HG02763 (cell line): ENCODE data around the gene CBX4.
"Not testable (repeated sequence)": the region's sequence is repeated elsewhere in the genome, so short reads cannot be mapped to it uniquely, and the experiment has no call there.

Experiments used
- ATAC-seq: cut with Tn5 transposase; IDR thresholded peaks from one replicate; pipeline ENCODE4 v1.9.1; 2021; ENCODE audit warnings: mild to moderate bottlenecking, moderate library complexity; ENCODE audit not compliant: unreplicated experiment

The CBX4 gene

DNA sequence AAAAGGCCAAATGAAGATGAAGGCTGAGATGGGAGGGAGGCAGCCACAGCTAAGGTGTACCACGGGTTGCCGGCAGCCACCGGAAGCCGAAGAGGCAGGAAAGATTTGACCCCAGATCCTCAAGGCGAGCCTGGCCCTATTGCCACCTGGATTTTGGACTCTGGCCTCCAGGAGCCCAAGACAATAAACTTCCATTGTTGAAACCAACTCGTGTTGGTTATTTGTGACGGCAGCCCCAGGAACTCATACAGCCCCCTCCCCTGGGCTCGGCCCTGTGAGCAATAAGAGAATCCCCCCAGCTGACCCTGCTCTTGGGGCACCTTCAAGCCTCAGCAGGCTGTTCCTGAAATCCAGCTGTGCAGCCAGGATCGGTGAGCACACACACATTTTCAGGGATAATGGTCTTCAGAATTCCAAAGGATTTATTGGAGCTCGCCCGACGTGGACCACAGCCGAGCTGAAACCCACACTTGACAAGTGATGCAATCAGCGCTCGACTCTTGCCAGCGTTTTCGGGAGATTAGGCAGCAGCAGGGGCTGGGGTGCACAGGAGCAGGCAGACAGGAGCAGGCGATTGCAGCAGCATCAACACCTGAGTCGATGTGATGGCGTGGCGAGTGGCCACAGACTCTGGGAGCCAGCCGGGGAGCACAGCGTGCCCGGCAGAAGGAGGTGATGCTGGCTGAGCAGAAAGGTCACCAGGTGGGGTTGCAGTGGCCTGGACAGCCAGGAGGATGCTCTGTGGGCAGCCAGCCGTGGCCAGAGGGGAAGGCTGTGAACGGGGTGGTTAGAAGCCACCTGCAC is 22.4 kb upstream of the CBX4 start:
- no peak for ATAC-seq

DNA sequence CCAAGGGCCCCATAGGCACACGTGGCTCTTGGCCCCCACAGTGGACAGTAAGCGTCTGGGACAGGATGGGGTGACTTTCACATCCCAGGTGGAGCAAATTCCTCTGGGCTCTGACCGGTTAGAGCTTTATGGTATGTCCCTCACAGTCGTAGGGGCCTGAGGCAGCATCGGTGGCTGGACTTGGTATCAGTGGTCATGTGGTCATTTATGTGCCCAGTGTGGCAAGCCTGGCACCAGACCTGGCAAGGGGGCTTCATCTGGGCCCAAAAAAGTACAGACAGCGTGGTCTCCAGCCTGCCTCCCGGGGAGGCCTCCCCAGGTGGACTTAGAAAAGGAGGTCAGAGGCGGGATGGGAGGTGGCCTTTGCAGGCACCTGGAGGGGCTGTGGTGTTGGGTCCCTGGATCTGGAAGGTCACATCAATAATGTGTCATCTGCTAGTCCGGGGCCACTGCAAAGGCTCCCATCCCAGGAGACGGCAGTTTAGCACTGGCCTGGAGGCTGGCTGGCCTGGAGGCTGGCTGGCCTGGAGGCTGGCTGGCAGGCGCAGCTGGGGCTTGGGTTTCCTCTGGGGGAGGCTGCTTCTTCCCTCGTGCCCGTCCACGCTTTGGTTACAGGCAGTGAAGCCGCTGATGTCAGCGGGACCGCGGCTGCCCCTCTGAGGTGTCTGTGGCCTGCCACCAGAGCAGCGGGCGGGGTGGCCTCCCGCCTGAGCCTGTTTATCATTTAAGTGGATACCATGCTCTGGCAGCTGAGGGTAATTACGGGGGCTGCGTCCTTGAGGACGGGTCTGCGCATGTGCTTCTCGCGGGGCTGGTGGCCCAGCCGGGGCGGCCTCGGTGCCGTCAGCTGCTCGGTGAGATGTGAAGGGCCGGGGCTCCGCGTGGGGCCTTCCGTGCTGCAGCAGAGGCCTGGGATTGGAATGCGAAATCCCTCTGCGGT is 20.7 kb upstream of the CBX4 start:
- ATAC-seq = no peak

DNA sequence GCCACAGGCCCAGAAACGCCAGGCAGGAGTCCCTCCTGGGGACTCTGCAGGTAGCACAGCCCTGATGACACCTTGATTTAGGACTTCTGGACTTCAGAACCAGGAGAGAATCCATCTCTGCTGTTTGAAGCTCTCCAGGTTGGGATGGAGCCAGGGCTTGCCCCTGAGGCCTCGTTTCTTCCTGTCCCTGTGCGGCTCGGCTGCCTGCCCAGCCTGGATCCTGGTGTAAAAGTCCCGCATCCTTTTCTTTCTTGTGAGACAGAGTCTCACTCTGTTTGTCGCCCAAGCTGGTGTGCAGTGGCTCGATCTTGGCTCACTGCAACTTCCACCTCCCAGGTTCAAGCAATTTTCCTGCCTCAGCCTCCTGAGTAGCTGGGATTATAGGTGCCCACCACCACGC is 17.9 kb upstream of the CBX4 start:
- no peak for ATAC-seq

DNA sequence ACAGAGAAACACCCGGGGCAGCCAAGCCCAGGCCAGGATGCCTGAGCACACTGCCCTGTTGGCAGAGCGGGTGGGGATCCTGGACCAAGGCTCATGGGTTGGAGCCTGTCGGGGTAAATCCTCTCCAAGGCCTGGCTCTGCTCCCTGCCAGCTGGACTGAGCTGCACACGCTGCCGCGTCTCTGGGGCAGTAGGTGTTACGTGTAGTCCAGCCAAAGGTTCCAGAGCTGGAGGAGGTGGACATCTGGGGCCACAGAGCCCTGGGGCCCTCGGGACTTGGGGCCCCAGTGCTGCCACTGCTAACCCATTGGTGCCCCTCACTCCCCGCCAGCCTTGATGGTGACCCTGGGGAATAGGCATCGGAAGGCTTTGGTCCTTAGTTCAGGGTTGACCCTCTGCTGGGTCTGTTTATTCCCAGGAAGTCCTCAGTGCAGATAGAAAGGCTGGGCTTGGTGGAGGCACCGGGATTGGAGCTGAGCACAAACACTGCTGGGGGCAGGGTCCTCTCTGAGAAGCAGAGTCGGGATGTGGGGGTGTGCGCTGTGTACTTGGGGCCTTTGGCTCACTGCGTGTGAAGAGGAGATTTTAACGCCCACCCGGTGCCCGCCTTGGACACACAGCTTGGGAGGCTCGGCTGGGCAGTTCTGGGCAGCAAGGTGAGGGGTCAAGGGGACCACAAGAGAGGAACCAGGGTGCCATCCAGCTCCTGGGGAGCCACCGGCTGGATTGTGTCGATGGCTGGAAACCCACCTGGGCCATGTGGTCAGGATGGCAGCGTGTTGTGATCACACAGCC is 16.3 kb upstream of the CBX4 start:
- ATAC-seq = no peak

DNA sequence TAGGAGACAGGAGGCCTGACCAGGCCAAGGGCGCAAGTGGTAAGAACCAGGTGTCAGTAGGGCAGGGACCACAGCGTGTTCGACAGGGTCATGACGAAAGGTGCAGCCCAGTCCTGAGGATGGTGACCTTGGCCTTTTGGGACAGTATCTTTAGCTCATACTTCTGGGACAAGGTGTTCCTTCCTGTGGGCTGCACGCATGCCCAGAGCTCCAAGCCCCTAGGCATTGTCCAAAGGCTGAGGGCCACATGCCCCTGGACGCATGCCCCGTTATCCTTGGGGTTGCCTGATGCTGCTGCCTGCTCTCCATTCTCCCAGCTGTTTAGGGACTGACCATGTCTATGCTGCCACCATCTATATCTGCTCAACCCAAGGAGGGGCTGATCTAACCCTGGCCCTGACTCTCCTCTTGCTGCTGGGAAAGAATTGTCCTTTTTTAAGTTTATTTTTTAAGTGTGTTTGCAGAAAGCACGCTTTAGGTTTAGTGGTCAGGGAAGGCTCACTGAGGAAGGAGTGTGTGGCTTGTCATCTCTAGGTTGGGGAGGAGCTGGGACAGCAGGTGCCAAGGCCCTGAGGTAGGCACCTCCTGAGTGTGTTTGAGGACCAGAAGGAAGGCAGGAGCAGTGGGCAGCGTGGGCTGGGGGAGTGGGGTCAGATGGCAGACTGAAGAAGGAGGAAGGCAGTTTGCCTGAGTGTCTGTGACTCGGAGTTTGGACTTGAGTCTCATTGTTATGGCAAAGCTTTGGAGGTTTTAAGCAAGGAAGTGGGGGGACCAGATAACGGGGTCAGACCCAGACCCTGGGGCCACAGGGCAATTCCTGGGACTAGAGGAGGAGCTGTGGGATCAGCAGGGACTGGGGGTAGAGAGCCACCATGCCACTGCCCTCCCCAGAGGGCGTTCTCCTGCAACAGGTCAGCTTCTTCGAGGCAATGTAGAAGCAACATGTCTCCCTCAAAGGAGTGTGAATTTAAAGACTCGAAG is 15.1 kb upstream of the CBX4 start:
- ATAC-seq = no peak

DNA sequence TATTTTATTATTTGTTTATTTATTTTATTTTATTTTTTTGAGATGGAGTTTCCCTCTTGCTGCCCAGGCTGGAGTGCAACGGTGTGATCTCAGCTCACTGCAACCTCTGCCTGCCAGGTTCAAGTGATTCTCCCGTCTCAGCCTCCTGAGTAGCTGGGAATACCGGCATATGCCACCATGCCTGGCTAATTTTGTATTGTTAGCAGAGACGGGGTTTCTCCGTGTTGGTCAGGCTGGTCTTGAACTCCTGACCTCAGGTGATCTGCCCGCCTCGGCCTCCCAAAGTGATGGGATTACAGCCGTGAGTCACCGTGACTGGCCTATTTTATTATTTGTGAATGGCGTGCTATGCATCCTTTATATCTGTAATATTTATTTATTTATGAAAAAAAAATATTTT is 13.9 kb upstream of the CBX4 start:
- ATAC-seq = not testable (repeated sequence)

DNA sequence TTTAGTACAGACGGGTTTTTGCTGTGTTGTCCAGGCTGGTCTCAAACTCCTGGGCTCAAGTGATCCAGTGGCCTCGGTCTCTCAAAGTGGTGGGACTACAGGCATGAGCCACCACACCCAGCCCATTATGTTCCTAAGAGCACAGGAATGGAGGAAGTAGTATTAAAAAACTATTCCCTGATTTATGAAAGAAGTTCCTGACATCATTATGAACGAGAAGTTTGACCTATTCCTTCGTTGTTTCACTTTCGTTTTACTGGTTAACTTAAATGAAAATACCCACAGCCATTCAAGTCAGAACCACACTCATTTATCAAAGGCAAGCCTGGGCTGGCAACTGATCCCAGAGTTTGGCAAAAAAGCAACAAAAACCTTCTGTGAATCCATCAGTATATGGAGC is 13.5 kb upstream of the CBX4 start:
- ATAC-seq = no peak

DNA sequence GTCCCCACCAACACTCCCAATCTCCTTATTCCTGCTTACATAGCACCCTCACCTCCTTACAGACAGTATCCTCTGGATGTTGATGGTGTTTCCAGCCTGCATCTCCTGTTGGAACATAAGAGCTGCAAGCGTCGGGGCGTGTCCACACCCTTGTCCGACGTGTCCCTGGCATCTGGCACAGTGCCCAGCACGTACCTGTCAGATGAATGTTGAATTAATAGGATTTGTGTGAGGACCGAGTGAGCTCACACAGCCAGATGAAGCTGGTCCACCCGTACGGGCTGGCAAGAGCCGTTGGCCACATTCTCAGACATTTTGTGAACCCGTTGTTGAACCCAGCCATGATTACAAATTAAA is 12.2 kb upstream of the CBX4 start:
- ATAC-seq = no peak

DNA sequence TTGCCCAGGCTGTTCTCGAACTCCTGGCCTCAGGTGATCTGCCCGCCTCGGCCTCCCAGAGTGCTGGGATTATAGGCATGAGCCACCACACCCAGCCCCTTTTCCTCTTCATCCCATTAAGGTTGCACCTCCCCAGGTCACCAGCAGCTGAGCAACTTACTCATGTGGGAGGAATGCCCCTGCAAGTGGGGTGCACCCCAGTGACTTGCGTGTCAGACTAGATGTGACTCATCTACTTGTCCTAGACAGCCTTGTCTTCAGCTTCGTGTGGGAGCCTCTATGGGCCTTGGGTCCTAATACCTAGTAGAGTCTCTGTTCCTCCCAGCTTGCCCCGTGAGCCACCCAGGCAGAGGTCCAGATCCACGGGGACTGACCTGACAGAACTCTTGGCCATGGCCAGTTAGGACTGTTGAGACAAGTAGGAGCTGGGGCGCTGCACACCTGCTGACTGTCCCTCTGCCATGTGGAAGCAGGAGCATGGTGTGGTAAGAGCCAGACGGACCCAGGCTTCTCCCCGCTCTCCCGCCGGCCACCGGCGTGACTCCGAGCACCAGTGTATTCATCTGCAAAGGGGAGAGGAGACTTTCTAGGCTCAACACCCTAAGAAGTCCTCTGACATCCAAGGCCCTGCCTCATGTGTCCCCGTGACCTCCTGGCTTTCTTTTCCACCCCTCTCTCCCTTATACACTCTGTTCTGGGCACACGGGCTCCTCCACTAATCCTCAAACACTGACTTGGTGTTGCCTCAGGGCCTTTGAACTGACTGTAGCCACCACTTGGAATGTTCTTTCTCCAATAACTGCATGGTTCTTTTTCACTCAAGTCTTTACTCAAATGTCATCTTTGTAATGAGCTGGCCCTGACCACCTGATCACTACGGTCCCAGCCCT is 11.6 kb upstream of the CBX4 start:
- ATAC-seq = no peak

DNA sequence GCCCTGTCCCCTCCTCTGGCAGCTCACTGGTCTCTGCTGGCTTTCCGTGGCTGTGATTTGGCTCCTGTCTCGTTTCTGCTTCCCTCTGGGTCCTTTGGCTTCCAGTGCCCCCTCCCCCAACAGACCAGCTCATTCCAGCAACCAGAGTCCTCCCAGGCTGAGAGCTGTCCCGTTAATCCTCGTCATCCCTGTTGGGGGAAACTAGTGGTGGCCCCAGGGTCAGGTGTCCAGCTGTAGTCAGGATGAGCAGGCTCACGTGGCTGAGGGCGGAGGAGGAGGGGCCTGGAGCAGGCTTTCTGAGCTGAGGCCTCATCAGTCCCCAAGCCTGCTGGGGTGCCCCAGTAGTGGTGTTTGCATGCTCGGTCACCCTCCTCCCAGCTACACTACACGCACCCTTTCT is 10.7 kb upstream of the CBX4 start:
- no peak for ATAC-seq

DNA sequence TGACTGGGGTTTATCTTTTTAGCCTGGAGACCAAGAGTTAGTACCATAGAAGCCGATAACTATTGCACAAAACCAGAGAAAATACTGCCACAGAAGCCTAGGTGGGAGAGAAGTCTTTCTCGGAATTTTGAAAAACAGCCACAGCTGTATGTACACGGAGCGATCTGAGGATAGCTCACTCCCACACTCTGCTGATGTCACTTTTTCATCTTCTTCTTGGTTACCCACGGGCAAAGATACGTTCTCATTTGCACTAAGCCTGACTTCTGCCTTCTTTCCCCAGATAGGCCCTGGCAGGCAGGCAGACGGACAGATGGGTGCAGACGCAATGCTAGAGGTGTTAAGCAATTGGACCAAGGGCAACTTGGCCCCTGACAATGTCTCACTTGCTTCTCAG is 9.1 kb upstream of the CBX4 start:
- no peak for ATAC-seq

DNA sequence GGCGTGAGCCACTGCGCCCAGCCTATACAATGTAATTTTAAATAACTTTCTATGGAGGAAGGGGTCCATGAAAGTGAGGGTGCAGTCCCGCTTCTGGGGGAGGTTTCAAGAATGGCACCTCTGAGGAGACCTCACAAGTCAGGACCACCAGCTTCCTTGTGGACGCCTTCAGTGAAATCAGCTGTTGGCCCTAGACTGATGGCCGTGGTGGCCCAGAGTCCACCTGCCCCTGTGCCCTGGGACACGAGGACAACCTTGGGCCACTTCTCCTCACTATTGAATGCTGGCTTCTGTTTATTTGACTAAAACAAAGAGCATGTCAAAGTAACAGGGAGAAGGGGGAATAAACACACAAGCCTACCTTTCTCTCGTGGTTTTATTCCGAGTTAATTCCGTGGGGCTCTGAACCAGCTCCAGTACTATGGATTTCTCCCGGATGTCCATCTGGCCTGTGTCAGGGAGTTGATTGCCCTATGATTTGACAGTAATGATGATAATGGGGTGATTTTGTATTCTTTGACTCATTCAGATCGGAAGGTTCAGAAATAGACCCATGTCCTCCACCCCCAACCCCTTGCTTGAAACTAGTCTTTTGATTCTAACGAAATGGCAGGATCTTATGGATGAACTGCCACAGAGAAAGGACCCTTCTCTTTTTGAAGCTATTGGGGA is 8.6 kb upstream of the CBX4 start:
- ATAC-seq = no peak

DNA sequence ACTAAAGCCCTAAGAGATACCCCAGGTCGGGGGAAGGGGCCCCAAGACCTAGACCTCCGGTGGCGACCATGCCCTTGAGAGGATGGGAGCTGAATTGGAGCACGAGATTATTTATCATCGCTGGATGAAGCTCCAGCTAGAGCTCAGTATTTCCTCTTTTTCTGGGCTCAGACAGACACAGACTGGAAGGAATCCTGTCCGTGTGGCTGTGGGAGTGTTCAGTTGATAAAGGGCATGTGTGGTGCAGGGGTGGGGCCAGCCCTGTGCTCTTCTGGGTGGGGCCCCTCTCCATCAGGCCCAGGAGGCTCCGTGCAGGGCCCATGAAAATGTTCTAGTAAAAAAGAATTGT is 6.3 kb upstream of the CBX4 start:
- no peak for ATAC-seq

DNA sequence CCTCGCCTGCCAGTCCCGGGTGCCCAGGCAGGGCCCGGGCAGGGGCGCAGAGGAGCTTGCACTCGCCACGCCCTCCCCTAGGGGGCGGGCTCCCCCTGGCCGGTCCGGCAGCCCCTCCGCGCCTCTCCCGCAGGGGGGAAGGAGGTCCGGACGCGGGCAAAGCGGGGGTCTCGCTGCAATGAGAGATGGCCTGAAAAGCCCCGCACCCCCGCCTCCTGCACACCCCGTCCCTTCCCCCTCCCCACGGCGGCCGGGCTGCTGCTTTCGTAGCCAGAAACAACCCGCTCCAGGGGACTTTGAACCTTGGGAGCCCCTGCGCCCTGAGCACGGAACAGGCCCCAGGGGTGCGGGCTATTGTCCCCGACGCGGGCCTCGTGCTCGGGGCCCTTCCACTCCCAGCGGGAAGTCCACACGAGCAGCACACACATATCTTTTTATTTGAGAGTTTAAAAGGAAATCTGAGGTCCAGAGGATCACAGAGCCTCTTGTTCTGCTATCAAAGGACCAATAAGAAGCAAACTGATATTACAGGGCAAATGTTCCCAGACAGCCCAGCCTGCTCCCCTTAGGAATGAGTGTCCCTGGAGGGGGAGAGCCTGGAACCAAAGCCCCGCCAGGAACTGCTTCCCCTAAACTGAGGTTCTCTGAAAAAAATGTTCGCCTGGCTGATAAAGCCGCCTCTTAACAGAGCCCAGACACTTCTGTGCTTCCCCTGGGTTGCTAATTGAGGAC is 5.8 kb upstream of the CBX4 start:
- ATAC-seq = no peak

DNA sequence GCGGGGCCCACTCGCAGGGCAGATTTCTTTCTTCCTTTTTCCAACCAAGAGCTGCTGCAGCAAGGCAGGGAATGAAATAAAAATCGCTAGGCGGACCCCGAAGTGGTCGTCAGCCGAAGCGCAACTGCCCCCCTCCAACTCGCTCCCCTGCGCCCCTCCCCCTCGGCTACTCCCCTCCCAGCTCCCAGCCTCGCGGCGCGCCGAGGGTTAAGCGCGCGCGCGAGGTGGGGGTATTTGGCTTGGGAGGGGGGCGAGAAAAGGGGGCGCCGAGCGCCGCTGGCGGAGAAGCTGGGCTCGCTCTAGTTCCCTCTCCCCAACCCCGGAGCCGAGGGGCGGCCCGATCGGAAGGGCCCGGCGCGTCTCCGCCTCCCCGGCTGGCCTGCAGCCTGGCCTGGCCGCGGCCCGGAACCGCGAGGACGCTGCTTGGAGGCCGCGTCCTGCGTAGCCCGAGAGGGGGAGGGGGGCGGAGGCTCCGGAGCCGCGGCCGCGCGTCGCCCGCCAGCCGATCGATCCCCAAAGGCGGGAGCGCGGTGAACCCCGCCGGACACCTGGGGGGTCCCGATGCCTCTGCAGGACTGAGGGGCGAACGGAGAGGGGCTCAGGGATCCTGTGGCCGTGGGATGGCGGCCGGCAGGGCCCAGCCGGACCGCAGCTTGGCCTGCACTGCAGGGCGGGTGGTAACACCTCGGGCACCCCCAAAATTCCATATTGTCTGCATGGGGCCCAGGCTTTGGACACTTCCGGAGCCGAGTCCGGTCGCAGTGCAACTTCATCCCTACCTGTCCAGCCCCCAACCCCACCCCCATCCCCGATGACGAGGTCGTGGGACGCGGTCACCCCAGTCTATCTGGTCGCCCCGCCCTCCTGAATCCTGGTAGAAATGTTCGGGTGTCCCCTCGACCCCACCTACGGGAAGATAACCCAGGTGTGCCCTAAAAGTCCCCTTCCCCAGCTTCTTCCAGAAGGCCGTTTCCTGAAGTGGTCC is 4.9 kb upstream of the CBX4 start:
- ATAC-seq = no peak

DNA sequence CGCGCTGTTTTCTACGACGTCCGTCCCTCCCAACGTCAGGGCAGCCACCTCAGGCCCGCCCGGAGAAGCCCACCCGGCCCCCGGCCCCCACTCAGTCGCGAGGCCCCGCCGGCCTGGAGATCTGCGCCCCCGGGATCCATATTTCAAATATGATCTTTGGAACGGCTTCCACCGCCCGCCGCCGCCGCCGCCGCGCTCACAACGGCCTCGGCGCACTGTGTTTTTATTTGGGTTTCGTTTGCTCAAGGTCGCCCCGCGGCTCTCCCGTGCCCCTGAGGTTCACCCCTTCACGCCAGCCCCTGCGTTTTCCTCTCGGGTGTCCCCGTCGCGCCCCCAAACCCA is 4.2 kb upstream of the CBX4 start:
- ATAC-seq = no peak
